ENCODE results near the gene LHFPL2.

LHFPL2 gene

GRCh38 chr5:78563621-78564020 is 85.0 kb downstream of the LHFPL2 start:
- Histone ChIP-seq H3K27me3 (ENCODE audit: control insufficient read depth, low read length) (no peaks in the 10 kb centered on the region), H3F3A (ENCODE audit: control insufficient read depth, insufficient read depth) (no peaks in the 10 kb centered on the region), H3K36me3 (ENCODE audit: control insufficient read depth, low read length) (no peaks in the 10 kb centered on the region), H3K9me2 (replicated peaks; ENCODE audit: control insufficient read depth, low read length) (no peaks in the 10 kb centered on the region), H3K27ac (ENCODE audit: low read depth, low read length) (no peak overlapping the region), H3K4me1 (ENCODE audit: control insufficient read depth, low read length) (peaks cover 9% of the 10 kb centered on the region), H3K9me3 (ENCODE audit: control insufficient read depth, insufficient read depth, low read length) (0 out of 2 replicates have a peak, but pooled peaks cover 3% of the 10 kb centered on the region), H3K4me3 (ENCODE audit: low read length) (no peak overlapping the region), H3K4me2 (ENCODE audit: low read length) (no peak overlapping the region), H4K20me1 (ENCODE audit: control insufficient read depth, insufficient read depth, low read depth, low read length) (no peaks in the 10 kb centered on the region), H3K79me2 (ENCODE audit: control insufficient read depth, low read length) (no peaks in the 10 kb centered on the region)
- TF ChIP-seq CTCF (IDR thresholded peaks at IDR 0.05; ENCODE audit: low read depth, low read length, poor library complexity, severe bottlenecking) = no peak
- no peak for TF ChIP-seq EZH2phosphoT487 (IDR thresholded peaks at IDR 0.05; ENCODE audit: borderline replicate concordance, low read length)

- no peaks in the 10 kb centered on the region for H3F3A ChIP-seq (ENCODE audit: control insufficient read depth, insufficient read depth)
- H3K27ac ChIP-seq (ENCODE audit: low read depth, low read length) = no peak overlapping the region
- H3K4me1 ChIP-seq (ENCODE audit: control insufficient read depth, low read length) = peaks cover 1% of the 10 kb centered on the region
- H3K9me3 ChIP-seq (ENCODE audit: control insufficient read depth, insufficient read depth, low read length) = 0 out of 2 replicates have a peak, but pooled peaks cover 3% of the 10 kb centered on the region
- no peak overlapping the region for H3K4me2 ChIP-seq (ENCODE audit: low read length)
- H3K36me3 ChIP-seq (ENCODE audit: control insufficient read depth, low read length) = no peaks in the 10 kb centered on the region
- H3K4me3 ChIP-seq (ENCODE audit: low read length) = no peak overlapping the region
- no peaks in the 10 kb centered on the region for H3K9me2 ChIP-seq (replicated peaks; ENCODE audit: control insufficient read depth, low read length)
- no peaks in the 10 kb centered on the region for H3K79me2 ChIP-seq (ENCODE audit: control insufficient read depth, low read length)
- TF ChIP-seq CTCF (IDR thresholded peaks at IDR 0.05; ENCODE audit: low read depth, low read length, poor library complexity, severe bottlenecking) = no peak
- H3K27me3 ChIP-seq (ENCODE audit: control insufficient read depth, low read length) = no peaks in the 10 kb centered on the region
- no peaks in the 10 kb centered on the region for H4K20me1 ChIP-seq (ENCODE audit: control insufficient read depth, insufficient read depth, low read depth, low read length)
Measured at GRCh38 chr5:78562714-78563330, 85.8 kb downstream of the LHFPL2 start.

GRCh38 chr5:78562001-78562400 is 86.6 kb downstream of the LHFPL2 start:
- Histone ChIP-seq H3K9me2 (replicated peaks; ENCODE audit: control insufficient read depth, low read length) (no peaks in the 10 kb centered on the region), H3K27me3 (ENCODE audit: control insufficient read depth, low read length) (no peaks in the 10 kb centered on the region), H3K36me3 (ENCODE audit: control insufficient read depth, low read length) (no peaks in the 10 kb centered on the region), H3K4me3 (ENCODE audit: low read length) (no peak overlapping the region), H4K20me1 (ENCODE audit: control insufficient read depth, insufficient read depth, low read depth, low read length) (no peaks in the 10 kb centered on the region), H3K27ac (ENCODE audit: low read depth, low read length) (no peak overlapping the region), H3K4me2 (ENCODE audit: low read length) (no peak overlapping the region), H3F3A (ENCODE audit: control insufficient read depth, insufficient read depth) (no peaks in the 10 kb centered on the region), H3K79me2 (ENCODE audit: control insufficient read depth, low read length) (no peaks in the 10 kb centered on the region), H3K4me1 (ENCODE audit: control insufficient read depth, low read length) (no peaks in the 10 kb centered on the region), H3K9me3 (ENCODE audit: control insufficient read depth, insufficient read depth, low read length) (0 out of 2 replicates have a peak, but pooled peaks cover 3% of the 10 kb centered on the region)
- TF ChIP-seq EZH2phosphoT487 (IDR thresholded peaks at IDR 0.05; ENCODE audit: borderline replicate concordance, low read length) (no peak), CTCF (IDR thresholded peaks at IDR 0.05; ENCODE audit: low read depth, low read length, poor library complexity, severe bottlenecking) (no peak)
